GM10847 (cell line): ENCODE data around the gene COL9A1.

Experiments used
- POLR2A ChIP-seq: IDR thresholded peaks from 2 replicates; pipeline ENCODE4 v1.6.1; 2011; ENCODE audit not compliant: insufficient read length; ENCODE audit errors: extremely low read depth

COL9A1 gene

GRCh38 chr6:70303034-70303525 lies at the start of gene COL9A1:
Gene COL9A1, minus strand, starts transcription at chr6:70303084. Its CDS starts 160 bp downstream, at chr6:70302924.
- no peak for TF ChIP-seq POLR2A

GRCh38 chr6:70351461-70351860 lies 48.6 kb upstream of the COL9A1 start:
- no peak for TF ChIP-seq POLR2A

- no peak for TF ChIP-seq POLR2A
These were observed 42.7 kb upstream of the COL9A1 start for GRCh38 chr6:70345619-70346018.

GRCh38 chr6:70343313-70343712 lies 40.4 kb upstream of the COL9A1 start:
- TF ChIP-seq POLR2A, result no peak

- no peak for TF ChIP-seq POLR2A
These were observed 35.9 kb upstream of the COL9A1 start for GRCh38 chr6:70338775-70339174.

GRCh38 chr6:70337743-70338105 lies 34.8 kb upstream of the COL9A1 start:
- TF ChIP-seq POLR2A, result no peak

- no peak for TF ChIP-seq POLR2A
These were observed 34.3 kb upstream of the COL9A1 start for GRCh38 chr6:70336996-70337742.

- no peak for TF ChIP-seq POLR2A
These were observed 24.2 kb upstream of the COL9A1 start for GRCh38 chr6:70327036-70327435.

GRCh38 chr6:70325009-70325408 lies 22.1 kb upstream of the COL9A1 start:
- no peak for TF ChIP-seq POLR2A

- TF ChIP-seq POLR2A, result no peak
These were observed 12.3 kb upstream of the COL9A1 start for GRCh38 chr6:70315079-70315751.

GRCh38 chr6:70314296-70314695 lies 11.4 kb upstream of the COL9A1 start:
- TF ChIP-seq POLR2A, result no peak

GRCh38 chr6:70312165-70312745 lies 9.4 kb upstream of the COL9A1 start:
- no peak for TF ChIP-seq POLR2A

GRCh38 chr6:70310063-70310694 lies 7.3 kb upstream of the COL9A1 start:
- no peak for TF ChIP-seq POLR2A

GRCh38 chr6:70309243-70309642 lies 6.4 kb upstream of the COL9A1 start:
- TF ChIP-seq POLR2A, result no peak

GRCh38 chr6:70307008-70307407 lies 4.1 kb upstream of the COL9A1 start:
- TF ChIP-seq POLR2A, result no peak

- TF ChIP-seq POLR2A, result no peak
These were observed 1.7 kb upstream of the COL9A1 start for GRCh38 chr6:70304616-70305015.

- TF ChIP-seq POLR2A, result no peak
These were observed 3.4 kb downstream of the COL9A1 start for GRCh38 chr6:70299456-70299855.
